H1 (cell line): Measurements from ENCODE around the gene NTN1. TPM values are rescaled to one million over a fixed set of nuclear protein-coding genes. Genes with fewer than 3 reads are reported as not detected.

Experiments
- HDAC2 ChIP-seq, 2 experiments: fragments of 300-600 bp in 1 of 2; sonication (generic) in 1 of 2; IDR thresholded peaks; 2 replicates each; pipeline ENCODE4 v1.6.1; 2011 to 2012; ENCODE audit warnings: low read depth in 2 of 2, low read length in 2 of 2, mild to moderate bottlenecking in 2 of 2, moderate library complexity in 2 of 2, borderline replicate concordance in 1 of 2, inconsistent platforms in 1 of 2
- polyA plus RNA-seq, 7 experiments: library from polyadenylated mRNA; depleted of rRNA in 3 of 7; stranded (reverse) in 5 of 7; unstranded in 2 of 7; fragments of >200 nt in 5 of 7; fragments of 200-250 nt in 2 of 7; gene quantifications; 1 replicate in 5 of 7; 2 replicates in 1 of 7; 4 replicates in 1 of 7; pipeline versions ENCODE4 v1.2.1 to v1.2.3, GENCODE V29; 2011 to 2013; ENCODE audit warnings: missing spikeins in 2 of 7, mixed read lengths in 2 of 7
- total RNA-seq: library from RNA; stranded (reverse); fragmentation: NEBNext Ultra II Directional; extraction: Animal tissue kit (Norgen Biotek cat#: 25700); gene quantifications from 2 replicates; pipeline ENCODE4 v1.2.1, GENCODE V29; 2021

The NTN1 gene
- total and polyA plus RNA-seq, 2 of the 8 experiments (the other 6 are each of a cell fraction or from before 2014, with no cell fraction given): 2.0 to 2.3 TPM

DNA sequence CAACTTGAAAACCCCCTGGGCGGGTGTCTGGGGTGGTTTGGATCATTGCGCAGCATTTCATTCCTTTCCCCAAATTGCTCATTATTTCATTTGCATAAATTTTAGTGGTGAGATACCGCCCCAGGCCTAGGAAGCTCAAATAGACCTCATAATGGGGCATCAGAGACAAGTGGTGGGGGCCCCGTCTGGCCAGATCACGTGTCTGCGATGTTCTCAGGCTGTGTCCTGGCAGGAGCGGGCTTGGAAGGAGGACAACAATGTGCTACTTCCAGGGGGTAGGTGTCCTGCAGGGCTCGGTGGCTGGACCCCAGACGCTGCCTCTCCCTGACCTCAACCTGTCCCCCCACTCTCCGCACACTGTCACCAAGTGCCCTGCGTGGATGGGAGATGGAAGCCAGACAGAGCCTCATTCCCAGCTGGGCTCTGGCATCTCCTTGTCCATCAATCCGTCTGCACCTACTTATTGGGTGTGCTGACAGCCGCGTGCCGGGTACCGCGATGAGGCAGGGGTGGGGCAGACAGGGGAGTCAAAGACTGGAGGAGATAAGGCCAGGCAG is 116.9 kb downstream of the NTN1 start (continued):
- TF ChIP-seq HDAC2 (IDR thresholded peaks at IDR 0.05; ENCODE audit: borderline replicate concordance in 1 of 2, low read depth in 2 of 2, low read length in 2 of 2): no peak
